ENCODE data around the gene LAMA5.

DNA sequence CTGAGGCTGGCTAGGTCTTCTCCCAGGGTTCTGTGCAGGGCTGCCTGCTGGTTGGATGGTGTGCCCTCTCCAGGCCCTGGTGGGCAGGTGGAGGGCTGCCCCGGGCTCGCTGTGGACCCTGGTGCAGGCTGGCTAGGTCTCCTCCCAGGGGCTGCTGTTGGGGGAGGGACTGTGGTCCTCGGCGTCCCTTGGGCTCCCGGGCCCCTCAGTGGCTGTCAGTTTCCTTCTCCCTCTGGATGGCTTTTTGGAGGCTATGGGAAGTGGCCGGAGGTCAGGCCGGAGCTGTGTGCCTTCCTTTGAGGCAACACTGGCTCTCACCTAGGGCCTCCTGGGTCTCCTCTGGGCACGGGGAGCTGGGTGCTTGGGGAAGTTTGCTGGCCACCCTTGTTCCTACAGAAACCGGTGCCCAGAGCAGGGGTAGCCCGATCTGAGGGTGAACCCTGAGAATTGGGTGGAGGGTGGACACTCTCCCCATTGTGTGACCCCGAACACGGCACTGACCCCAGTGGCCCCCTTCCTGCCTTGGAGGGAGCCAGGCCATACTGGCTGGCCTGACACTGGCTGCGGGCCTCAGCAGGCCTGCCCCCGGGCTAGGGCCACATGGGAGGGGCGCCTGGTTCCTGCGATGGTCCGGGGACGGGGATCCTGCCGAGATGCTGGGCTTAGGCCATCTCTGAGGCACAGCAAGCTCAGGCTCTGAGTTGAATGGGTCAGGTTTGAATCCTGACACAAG is 43.8 kb upstream of the LAMA5 start:
- TF ChIP-seq, protein P1, sequence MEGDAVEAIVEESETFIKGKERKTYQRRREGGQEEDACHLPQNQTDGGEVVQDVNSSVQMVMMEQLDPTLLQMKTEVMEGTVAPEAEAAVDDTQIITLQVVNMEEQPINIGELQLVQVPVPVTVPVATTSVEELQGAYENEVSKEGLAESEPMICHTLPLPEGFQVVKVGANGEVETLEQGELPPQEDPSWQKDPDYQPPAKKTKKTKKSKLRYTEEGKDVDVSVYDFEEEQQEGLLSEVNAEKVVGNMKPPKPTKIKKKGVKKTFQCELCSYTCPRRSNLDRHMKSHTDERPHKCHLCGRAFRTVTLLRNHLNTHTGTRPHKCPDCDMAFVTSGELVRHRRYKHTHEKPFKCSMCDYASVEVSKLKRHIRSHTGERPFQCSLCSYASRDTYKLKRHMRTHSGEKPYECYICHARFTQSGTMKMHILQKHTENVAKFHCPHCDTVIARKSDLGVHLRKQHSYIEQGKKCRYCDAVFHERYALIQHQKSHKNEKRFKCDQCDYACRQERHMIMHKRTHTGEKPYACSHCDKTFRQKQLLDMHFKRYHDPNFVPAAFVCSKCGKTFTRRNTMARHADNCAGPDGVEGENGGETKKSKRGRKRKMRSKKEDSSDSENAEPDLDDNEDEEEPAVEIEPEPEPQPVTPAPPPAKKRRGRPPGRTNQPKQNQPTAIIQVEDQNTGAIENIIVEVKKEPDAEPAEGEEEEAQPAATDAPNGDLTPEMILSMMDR (IDR thresholded peaks at IDR 0.05; ENCODE audit: control extremely low read depth in 1 of 3, insufficient read depth in 1 of 3, low read depth in 1 of 3, low read length in 3 of 3) = no peak
- TF ChIP-seq JUN (IDR thresholded peaks at IDR 0.05; ENCODE audit: low read depth, low read length) = no peak
- no peak for TF ChIP-seq SIN3A (conservative IDR thresholded peaks at IDR 0.05 in 1 of 2, IDR thresholded peaks at IDR 0.05 in 1 of 2; ENCODE audit: low read depth in 1 of 2, low read length in 2 of 2)
- TF ChIP-seq NRF1 (IDR thresholded peaks at IDR 0.05; ENCODE audit: low read depth, low read length) = no peak
- no peak for TF ChIP-seq POLR2A (IDR thresholded peaks at IDR 0.05; ENCODE audit: control extremely low read depth in 1 of 2, low read depth in 2 of 2, low read length in 2 of 2)
- TF ChIP-seq RAD21 (IDR thresholded peaks at IDR 0.05 in 1 of 2, conservative IDR thresholded peaks at IDR 0.05 in 1 of 2; ENCODE audit: low read depth in 2 of 2, low read length in 2 of 2) = no peak
- no peak for TF ChIP-seq CHD1 (IDR thresholded peaks at IDR 0.05; ENCODE audit: low read depth, low read length)

Measured in H1 (cell line).